ENCODE data around the gene P2RX1. TPM values are rescaled to one million over a fixed set of nuclear protein-coding genes. Genes with fewer than 3 reads are reported as not detected.

Gene P2RX1
- total and polyA plus RNA-seq, 12 donors, result 0.27 to 2.6 (median 0.49) TPM

- DNase-seq (no peak), ATAC-seq (no peak)
- intact Hi-C loops (cut with DNase I), result loop anchor here in 7 of 10 donors (5.0 to 10.0 kb wide), 7 partner anchors 45 to 213 kb away; partner anchors contain the start of gene P2RX1 (in 1 of the 7)
- Histone ChIP-seq H3K36me3 (peaks cover 0 to 33% (median 0%) of the 10 kb centered on the region in 9 donors), H3K27ac (no peak overlapping the region), H3K27me3 (no peaks in the 10 kb centered on the region), H3K4me3 (no peak overlapping the region), H3K4me1 (peaks cover 0 to 8% (median 0%) of the 10 kb centered on the region in 9 donors), H3K9me3 (no peaks in the 10 kb centered on the region)
- no peak for TF ChIP-seq CTCF (IDR thresholded peaks at IDR 0.05)
- 87 to 88% methylated on average over 28 of the region's 28 CpGs for WGBS, 2 donors
These were observed 54.2 kb downstream of the P2RX1 start for GRCh38 chr17:3861761-3862681.

GRCh38 chr17:3860939-3861700 lies 55.1 kb downstream of the P2RX1 start:
- Histone ChIP-seq H3K27ac (no peak overlapping the region), H3K27me3 (no peaks in the 10 kb centered on the region), H3K9me3 (no peaks in the 10 kb centered on the region), H3K4me1 (peaks cover 0 to 8% (median 0%) of the 10 kb centered on the region in 9 donors), H3K4me3 (no peak overlapping the region), H3K36me3 (peaks cover 0 to 33% (median 0%) of the 10 kb centered on the region in 9 donors)
- ATAC-seq (no peak), DNase-seq (no peak)
- WGBS, 2 donors, result 93 to 94% methylated on average over 30 of the region's 30 CpGs
- intact Hi-C loops (cut with DNase I), result loop anchor here in 7 of 10 donors (5.0 to 10.0 kb wide), 7 partner anchors 46 to 214 kb away; partner anchors contain the start of gene P2RX1 (in 1 of the 7)
- TF ChIP-seq CTCF (IDR thresholded peaks at IDR 0.05), result no peak

- intact Hi-C loops (cut with DNase I), result loop anchor here in 7 of 10 donors (5.0 to 10.0 kb wide), 7 partner anchors 47 to 215 kb away; partner anchors contain the start of gene P2RX1 (in 1 of the 7)
- Histone ChIP-seq H3K27ac (no peak overlapping the region), H3K9me3 (no peaks in the 10 kb centered on the region), H3K36me3 (peaks cover 0 to 33% (median 0%) of the 10 kb centered on the region in 9 donors), H3K4me3 (no peak overlapping the region), H3K27me3 (no peaks in the 10 kb centered on the region), H3K4me1 (peaks cover 0 to 1% (median 0%) of the 10 kb centered on the region in 9 donors)
- ATAC-seq, result no peak
- no peak for DNase-seq
- TF ChIP-seq CTCF (IDR thresholded peaks at IDR 0.05), result no peak
- WGBS, 2 donors, result 72 to 84% methylated on average over 9 of the region's 9 CpGs
These were observed 56.3 kb downstream of the P2RX1 start for GRCh38 chr17:3859940-3860339.
